K562 (cell line): ENCODE measurements around the gene CCDC183. TPM values are rescaled to one million over a fixed set of nuclear protein-coding genes. Genes with fewer than 3 reads are reported as not detected.

Experiments
- ATAC-seq: fragments of 200-7000 bp; cut with Tn5 transposase; 3 replicates; pipeline ENCODE4 v1.9.1; 2020; ENCODE audit warnings: moderate library complexity
- BruUV-seq: library from RNA; stranded (reverse); fragments of 400-500 nt; replicated peaks from 2 replicates; lab custom pipeline; 2021; lab: Mats Ljungman, UMichigan
- CTCF ChIA-PET: fragments of 300-600 bp; formaldehyde crosslinking; extraction: SDS; loops from one replicate; lab custom pipeline; 2021; ENCODE audit warnings: low intra/inter-chr PET ratio; lab: Yijun Ruan, JAX
- POLR2A ChIA-PET: fragments of 300-600, 350-650 bp; sonication (Branson Sonifier 250); formaldehyde crosslinking; extraction: SDS; loops from one replicate; lab custom pipeline; 2021; ENCODE audit warnings: antibody characterized with exemption, inconsistent platforms; lab: Yijun Ruan, JAX
- DNase-seq, 4 experiments: peaks; one replicate each; pipeline versions ENCODE4 v3.0.0 to v3.0.0-alpha.2; 2011 to 2018; ENCODE audit warnings: low spot score in 3 of 4, mixed read lengths in 3 of 4; ENCODE audit errors: extremely low read depth in 1 of 4
- FAIRE-seq: peaks from 2 replicates; lab custom pipeline; 2011; peaks lifted over from hg19 to GRCh38; lab: Jason Lieb, UNC
- H2AFZ ChIP-seq: 2 replicates; pipeline ENCODE4 v1.6.0; 2011; ENCODE audit warnings: low read depth, low read length, control low read depth, inconsistent platforms
- H3K27ac ChIP-seq: fragments of 200-600 bp; 3 replicates; pipeline ENCODE4 v1.8.0; 2011; ENCODE audit warnings: low read depth, mild to moderate bottlenecking, control low read depth, inconsistent platforms, low read length, moderate library complexity, mixed read lengths; ENCODE audit errors: extremely low read depth
- H3K27me3 ChIP-seq, 2 experiments: fragments of 300-600 bp in 1 of 2; 2 replicates in 1 of 2; 3 replicates in 1 of 2; pipeline versions ENCODE4 v1.6.0 to v1.8.0; 2011; ENCODE audit warnings: inconsistent platforms in 2 of 2, low read length in 2 of 2, mild to moderate bottlenecking in 1 of 2, mixed read lengths in 1 of 2, moderate library complexity in 1 of 2; ENCODE audit not compliant: control insufficient read depth in 2 of 2, insufficient read depth in 2 of 2
- H3K36me3 ChIP-seq: fragments of 300-600 bp; 3 replicates; pipeline ENCODE4 v1.8.0; 2011; ENCODE audit warnings: mild to moderate bottlenecking, low read length, inconsistent platforms; ENCODE audit not compliant: control insufficient read depth, insufficient read depth
- H3K4me1 ChIP-seq, 2 experiments: fragments of 200-600 bp in 1 of 2; replicated peaks in 1 of 2; 2 replicates in 1 of 2; 3 replicates in 1 of 2; pipeline versions ENCODE4 v1.5.1 to v1.8.0; 2011; ENCODE audit warnings: inconsistent platforms in 2 of 2, low read length in 2 of 2, mild to moderate bottlenecking in 1 of 2, mixed read lengths in 1 of 2, moderate library complexity in 1 of 2; ENCODE audit not compliant: control insufficient read depth in 2 of 2, insufficient read depth in 2 of 2
- H3K4me2 ChIP-seq: 2 replicates; pipeline ENCODE4 v1.6.1; 2011; ENCODE audit warnings: low read length, control low read depth, inconsistent platforms, mixed read lengths; ENCODE audit not compliant: insufficient read depth
- H3K4me3 ChIP-seq: fragments of 200-600 bp; sonication (generic), shearing (Covaris generic); 2 replicates; pipeline ENCODE4 v1.5.1; 2016; ENCODE audit warnings: control low read depth, inconsistent platforms
- H3K79me2 ChIP-seq: fragments of 200-600 bp; 3 replicates; pipeline ENCODE4 v1.8.0; 2011; ENCODE audit warnings: low read length, inconsistent platforms; ENCODE audit not compliant: control insufficient read depth, insufficient read depth
- H3K9ac ChIP-seq, 2 experiments: 2 replicates each; pipeline versions ENCODE4 v1.6.0 to v1.6.1; 2011; ENCODE audit warnings: low read depth in 2 of 2, low read length in 2 of 2, control low read depth in 1 of 2, inconsistent platforms in 1 of 2, mild to moderate bottlenecking in 1 of 2, mixed read lengths in 1 of 2; ENCODE audit not compliant: insufficient read depth in 1 of 2
- H3K9me1 ChIP-seq: one replicate; pipeline ENCODE4 v1.6.0; 2011; ENCODE audit warnings: inconsistent platforms, mild to moderate bottlenecking, low read length, moderate library complexity; ENCODE audit not compliant: control insufficient read depth, insufficient read depth
- H3K9me3 ChIP-seq: replicated peaks from 2 replicates; pipeline ENCODE4 v1.5.1; 2011; ENCODE audit warnings: low read depth, low read length, inconsistent platforms; ENCODE audit not compliant: control insufficient read depth, insufficient read depth
- H4K20me1 ChIP-seq: replicated peaks from 2 replicates; pipeline ENCODE4 v1.6.1; 2011; ENCODE audit warnings: low read length, inconsistent platforms, mixed read lengths; ENCODE audit not compliant: control insufficient read depth, insufficient read depth
- HMGN3 ChIP-seq: IDR thresholded peaks from 2 replicates; pipeline ENCODE4 v1.6.1; 2011; ENCODE audit warnings: borderline replicate concordance, low read depth, mild to moderate bottlenecking, mixed read lengths, low read length; ENCODE audit not compliant: insufficient read length; ENCODE audit errors: extremely low read depth
- KAT2B ChIP-seq: IDR thresholded peaks from one replicate; pipeline ENCODE4 v1.6.1; 2012; ENCODE audit warnings: low read depth, mild to moderate bottlenecking, control low read depth, inconsistent platforms, low read length, moderate library complexity
- KDM5B ChIP-seq: fragments of 200-600 bp; sonication (generic); IDR thresholded peaks from 2 replicates; pipeline ENCODE4 v1.6.1; 2012; ENCODE audit warnings: low read depth, mild to moderate bottlenecking, moderate library complexity, low read length, control low read depth, inconsistent platforms; ENCODE audit not compliant: insufficient replicate concordance
- L3MBTL2 ChIP-seq: fragments of 450-650 bp; IDR thresholded peaks from 2 replicates; pipeline ENCODE4 v1.6.1; 2016; ENCODE audit warnings: mild to moderate bottlenecking, moderate library complexity
- MECOM ChIP-seq: fragments of 250-450 bp; sonication (Bioruptor Pico); IDR thresholded peaks from 2 replicates; pipeline ENCODE4 v1.8.0; 2022; ENCODE audit warnings: inconsistent platforms
- NR3C1 ChIP-seq: sonication (generic); formaldehyde crosslinking; IDR thresholded peaks from 2 replicates; pipeline ENCODE4 v1.8.1; 2022; ENCODE audit warnings: missing genetic modification reagents
- PCBP2 ChIP-seq: fragments of 200-400 bp; formaldehyde crosslinking; IDR thresholded peaks from 2 replicates; pipeline ENCODE4 v1.6.1; 2018; ENCODE audit warnings: low read length, low read depth, mild to moderate bottlenecking, moderate library complexity; ENCODE audit not compliant: poor library complexity, severe bottlenecking
- SMARCA4 ChIP-seq: fragments of 450-650 bp; IDR thresholded peaks from 2 replicates; pipeline ENCODE4 v1.6.1; 2016
- TAF15 ChIP-seq: fragments of 200-400 bp; formaldehyde crosslinking; IDR thresholded peaks from 2 replicates; pipeline ENCODE4 v1.6.1; 2017; ENCODE audit warnings: mild to moderate bottlenecking, low read depth, low read length, moderate library complexity
- TGIF2 ChIP-seq: sonication (generic); formaldehyde crosslinking; IDR thresholded peaks from 2 replicates; pipeline ENCODE4 v1.8.1; 2022; ENCODE audit warnings: mild to moderate bottlenecking, missing genetic modification reagents, moderate library complexity
- WGBS: fragments of 100-300 bp; shearing (Covaris generic); methylation state at CpG from one replicate; pipeline ENCODE4 v1.1.6; 2016; ENCODE audit warnings: low coverage, mixed read lengths; ENCODE audit not compliant: insufficient coverage; ENCODE audit errors: missing lambda C conversion rate; 5-methylcytosine and 5-hydroxymethylcytosine counted together
- in situ Hi-C: fragments of 300-500 bp; cut with MboI; formaldehyde crosslinking; loops from 4 replicates; pipeline ENCODE4 v1.15.0; 2018; ENCODE audit warnings: inconsistent platforms, mixed read lengths
- intact Hi-C: fragments of 100-400 bp; cut with micrococcal nuclease; formaldehyde crosslinking; loops from 2 replicates; pipeline ENCODE4 v1.14.2; 2022
- polyA plus RNA-seq, 8 experiments: library from polyadenylated mRNA; depleted of rRNA in 4 of 8; stranded (reverse) in 5 of 8; unstranded in 3 of 8; fragments of >200 nt; fragmentation: Nextera tagmentation in 2 of 8; fragmentation: Illumina TruSeq in 1 of 8; extraction: Ambion mirVana in 2 of 8; extraction: Trizol in 1 of 8; gene quantifications; 2 replicates each; pipeline versions ENCODE4 v1.2.1 to v1.2.3, GENCODE V29; 2011 to 2014; ENCODE audit warnings: inconsistent platforms in 1 of 8, missing spikeins in 1 of 8
- total RNA-seq, 7 experiments: library from RNA; depleted of rRNA in 6 of 7; stranded (reverse); fragments of >200 nt in 6 of 7; fragmentation: Illumina TruSeq in 2 of 7; extraction: Trizol in 2 of 7; gene quantifications; 2 replicates each; pipeline versions ENCODE4 v1.2.1 to v1.2.3, GENCODE V29; 2011 to 2021; ENCODE audit warnings: low replicate concordance in 1 of 7
- TF ChIP-seq, protein P1 (sequence below): sonication (generic); formaldehyde crosslinking; IDR thresholded peaks from 2 replicates; pipeline ENCODE4 v1.8.0; 2022; ENCODE audit warnings: mild to moderate bottlenecking, missing genetic modification reagents

Gene CCDC183
- total and polyA plus RNA-seq, 9 of the 15 experiments (the other 6 are each of a cell fraction or from before 2014, with no cell fraction given) = 0.21 to 0.60 (median 0.29) TPM; not detected in 4

DNA sequence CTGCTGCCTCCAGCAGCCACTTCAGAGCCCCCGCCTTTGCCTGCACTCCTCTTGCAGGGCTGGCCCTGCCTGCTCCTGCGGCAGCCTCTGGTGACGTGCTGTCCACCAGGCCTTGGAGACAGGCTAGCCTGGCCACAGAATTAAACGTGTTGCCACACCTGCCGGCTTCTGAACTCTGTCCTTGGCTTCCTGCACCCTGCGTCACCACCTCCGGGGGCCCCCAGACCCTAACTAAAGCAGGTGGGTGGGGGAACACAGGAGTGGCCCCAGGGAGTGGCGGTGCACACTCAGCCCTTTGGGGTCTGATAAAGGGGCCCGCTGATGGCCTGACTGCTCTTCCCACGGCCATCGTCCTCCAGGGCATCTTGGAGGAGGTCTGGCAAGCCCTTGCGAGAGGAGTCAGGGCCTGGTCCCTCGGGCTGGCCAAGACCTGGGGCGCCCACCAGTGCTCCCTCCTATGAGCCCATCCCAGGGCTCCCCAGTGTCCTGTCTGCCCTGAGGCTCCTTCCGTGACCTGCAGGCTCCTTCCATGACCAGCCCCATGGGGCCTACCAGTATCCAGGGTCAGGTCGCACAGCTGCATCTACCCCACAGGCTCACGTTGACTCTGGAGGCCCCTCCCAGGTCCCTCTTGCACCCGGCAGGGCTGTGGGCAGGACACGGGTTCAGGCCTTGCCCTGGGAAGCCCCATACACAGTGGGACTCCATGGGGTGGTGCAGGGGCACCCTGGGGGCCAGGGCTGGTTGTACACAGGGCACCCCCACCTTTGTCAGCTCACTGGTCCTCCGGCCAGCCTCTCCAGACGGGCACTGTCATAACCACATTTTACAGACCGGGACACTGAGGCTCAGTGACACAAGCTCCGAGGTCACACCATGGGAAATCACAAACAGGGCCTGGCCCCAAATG, 55.0 kb downstream of the CCDC183 start:
- 90% methylated on average over 20 of the region's 23 CpGs for WGBS
- ATAC-seq (no peak), DNase-seq (no peak), FAIRE-seq (no peak)
- peaks cover 9 to 88% of the 10 kb centered on the region in 2 experiments; a peak in 4 of 5 replicates for H3K4me1 ChIP-seq
- ChIA-PET POLR2A (interaction anchor here (0.6 to 1.5 kb wide), 4 partner anchors 11 to 160 kb away, joined by 3 to 8 read pairs (median 4); partner anchors contain the start of gene EDF1), CTCF (no interaction called here)
- BruUV-seq = no TSS peak
- H3K9me1 ChIP-seq = no peaks in the 10 kb centered on the region
- peaks cover 29% of the 10 kb centered on the region; the same call in 1 of the 3 replicates for H3K36me3 ChIP-seq
- H3K4me2 ChIP-seq = no peak overlapping the region
- no peak overlapping the region for H3K27ac ChIP-seq
- H3K27me3 ChIP-seq = no peaks in the 10 kb centered on the region
- no peak overlapping the region for H2AFZ ChIP-seq
- no peaks in the 10 kb centered on the region for H3K9me3 ChIP-seq
- in situ Hi-C loops (no loop called here), intact Hi-C loops (no loop called here)
- peak overlapping the region in 1 of 2 experiments; percentile 97; a peak in 2 of 4 replicates for H3K9ac ChIP-seq
- peaks cover 27% of the 10 kb centered on the region for H3K79me2 ChIP-seq
- 0 out of 2 replicates have a peak, but pooled peaks cover 7% of the 10 kb centered on the region for H4K20me1 ChIP-seq
- no peak overlapping the region for H3K4me3 ChIP-seq
- TF ChIP-seq KDM5B (peak; percentile 19), MECOM (CRISPR knock-in tag) (no peak), SMARCA4 (no peak), PCBP2 (no peak), NR3C1 (CRISPR knock-in tag) (no peak), L3MBTL2 (no peak), HMGN3 (peak; percentile 12), TGIF2 (CRISPR knock-in tag) (no peak), KAT2B (no peak), TAF15 (no peak)
- TF ChIP-seq, protein P1, sequence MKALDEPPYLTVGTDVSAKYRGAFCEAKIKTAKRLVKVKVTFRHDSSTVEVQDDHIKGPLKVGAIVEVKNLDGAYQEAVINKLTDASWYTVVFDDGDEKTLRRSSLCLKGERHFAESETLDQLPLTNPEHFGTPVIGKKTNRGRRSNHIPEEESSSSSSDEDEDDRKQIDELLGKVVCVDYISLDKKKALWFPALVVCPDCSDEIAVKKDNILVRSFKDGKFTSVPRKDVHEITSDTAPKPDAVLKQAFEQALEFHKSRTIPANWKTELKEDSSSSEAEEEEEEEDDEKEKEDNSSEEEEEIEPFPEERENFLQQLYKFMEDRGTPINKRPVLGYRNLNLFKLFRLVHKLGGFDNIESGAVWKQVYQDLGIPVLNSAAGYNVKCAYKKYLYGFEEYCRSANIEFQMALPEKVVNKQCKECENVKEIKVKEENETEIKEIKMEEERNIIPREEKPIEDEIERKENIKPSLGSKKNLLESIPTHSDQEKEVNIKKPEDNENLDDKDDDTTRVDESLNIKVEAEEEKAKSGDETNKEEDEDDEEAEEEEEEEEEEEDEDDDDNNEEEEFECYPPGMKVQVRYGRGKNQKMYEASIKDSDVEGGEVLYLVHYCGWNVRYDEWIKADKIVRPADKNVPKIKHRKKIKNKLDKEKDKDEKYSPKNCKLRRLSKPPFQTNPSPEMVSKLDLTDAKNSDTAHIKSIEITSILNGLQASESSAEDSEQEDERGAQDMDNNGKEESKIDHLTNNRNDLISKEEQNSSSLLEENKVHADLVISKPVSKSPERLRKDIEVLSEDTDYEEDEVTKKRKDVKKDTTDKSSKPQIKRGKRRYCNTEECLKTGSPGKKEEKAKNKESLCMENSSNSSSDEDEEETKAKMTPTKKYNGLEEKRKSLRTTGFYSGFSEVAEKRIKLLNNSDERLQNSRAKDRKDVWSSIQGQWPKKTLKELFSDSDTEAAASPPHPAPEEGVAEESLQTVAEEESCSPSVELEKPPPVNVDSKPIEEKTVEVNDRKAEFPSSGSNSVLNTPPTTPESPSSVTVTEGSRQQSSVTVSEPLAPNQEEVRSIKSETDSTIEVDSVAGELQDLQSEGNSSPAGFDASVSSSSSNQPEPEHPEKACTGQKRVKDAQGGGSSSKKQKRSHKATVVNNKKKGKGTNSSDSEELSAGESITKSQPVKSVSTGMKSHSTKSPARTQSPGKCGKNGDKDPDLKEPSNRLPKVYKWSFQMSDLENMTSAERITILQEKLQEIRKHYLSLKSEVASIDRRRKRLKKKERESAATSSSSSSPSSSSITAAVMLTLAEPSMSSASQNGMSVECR (CRISPR knock-in tag) = no peak
